NCI-H774 (cell line): ENCODE results near the gene MINDY4.
A peak's percentile ranks its signal among the peaks of the same experiment; 100 is the strongest.

ENCODE experiments used
- DNase-seq: peaks from one replicate; lab custom pipeline; 2025; lab: John Stamatoyannopoulos, UW

MINDY4 gene

GRCh38 chr7:30932562-30932961, 161.3 kb downstream of the MINDY4 start:
- DNase-seq, result no peak

GRCh38 chr7:30933124-30933974, 162.1 kb downstream of the MINDY4 start:
- DNase-seq, result no peak

- no peak for DNase-seq
Measured at GRCh38 chr7:30934225-30934624, 163.0 kb downstream of the MINDY4 start.

DNA sequence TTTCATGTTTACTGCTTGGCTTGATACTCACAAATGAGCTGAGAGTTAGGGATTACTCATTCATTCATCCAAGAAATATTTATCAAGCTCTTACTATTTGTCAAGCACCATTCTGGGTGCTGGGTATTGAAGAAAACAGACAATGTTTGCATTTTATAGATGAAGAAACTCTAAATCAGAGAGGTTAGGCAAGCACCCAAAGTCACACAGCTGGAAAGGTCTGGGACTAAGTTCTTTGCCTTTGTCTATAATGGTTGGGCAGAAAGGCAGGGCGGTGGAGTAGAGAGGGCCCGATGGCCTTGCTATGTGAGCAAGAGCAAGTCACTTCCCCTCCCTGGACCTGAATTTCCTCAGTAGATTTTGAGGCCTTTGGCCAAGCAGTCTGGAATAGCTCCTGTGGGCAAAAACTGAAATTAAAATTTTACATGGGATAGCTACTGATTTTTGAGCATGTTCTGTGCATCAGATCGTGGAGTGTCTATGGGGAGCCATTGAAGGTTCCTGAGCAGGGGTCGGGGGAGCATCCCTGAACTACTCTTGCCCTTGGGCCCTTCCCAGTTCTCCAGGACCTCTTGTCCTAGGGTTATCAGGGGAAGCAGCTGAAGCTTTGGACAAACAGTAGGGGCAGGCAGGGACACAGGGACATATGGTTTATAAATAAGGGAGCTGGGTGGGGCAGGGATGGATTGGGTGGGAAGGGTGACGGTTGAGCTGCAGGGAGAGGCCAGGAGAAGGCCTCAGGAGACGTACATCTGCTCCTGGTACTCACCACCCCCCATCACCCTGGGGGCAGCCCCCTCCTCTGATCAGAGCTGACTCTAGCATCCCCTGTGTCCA, 163.7 kb downstream of the MINDY4 start:
- no peak for DNase-seq

GRCh38 chr7:30935569-30935877, 164.3 kb downstream of the MINDY4 start:
- DNase-seq, result no peak

GRCh38 chr7:30936650-30937245, 165.5 kb downstream of the MINDY4 start:
- no peak for DNase-seq

- no peak for DNase-seq
Measured at GRCh38 chr7:30937416-30937815, 166.2 kb downstream of the MINDY4 start.

DNA sequence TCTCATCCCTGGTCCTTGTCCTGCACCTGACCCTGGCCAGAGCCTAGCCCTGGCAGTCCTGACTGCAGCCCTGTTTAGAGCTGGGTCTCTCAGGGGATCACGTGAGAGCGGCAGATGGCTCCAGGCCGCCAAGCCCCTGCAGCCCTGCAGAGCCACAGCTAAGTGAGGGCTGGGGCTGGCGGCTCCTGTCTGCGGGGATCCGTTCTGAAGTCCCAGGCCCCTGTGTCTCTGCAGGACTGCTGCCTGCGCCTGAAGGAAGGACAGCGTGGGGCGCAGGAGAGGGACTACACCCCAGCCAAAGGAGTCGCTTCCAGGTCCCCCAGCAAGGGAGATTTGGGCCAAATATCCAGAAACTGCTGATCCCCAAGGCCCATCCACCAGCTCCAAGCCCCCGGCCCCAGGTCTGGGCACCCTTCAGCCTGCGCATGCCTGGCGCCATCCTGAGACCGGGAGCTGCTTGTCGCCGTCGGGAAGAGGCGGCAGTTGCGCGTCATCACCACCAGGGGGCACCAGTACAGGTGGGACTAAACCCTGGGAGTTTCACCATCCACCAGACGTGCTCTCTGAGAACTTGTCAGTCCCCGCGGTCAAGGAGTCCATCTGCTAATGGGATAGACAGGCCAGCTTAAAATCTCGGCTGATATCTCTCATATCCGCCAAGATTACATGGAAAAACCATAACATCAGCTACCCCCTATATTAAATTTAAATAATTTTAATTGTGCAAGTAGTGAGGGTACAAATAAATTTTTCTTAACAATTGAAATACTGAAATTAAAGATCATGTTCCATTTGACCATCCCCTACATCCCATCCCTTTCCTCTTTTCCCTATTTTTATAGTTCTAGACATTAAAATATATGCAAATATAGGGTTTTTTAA, 167.5 kb downstream of the MINDY4 start:
- DNase-seq, result peak; percentile 60

DNA sequence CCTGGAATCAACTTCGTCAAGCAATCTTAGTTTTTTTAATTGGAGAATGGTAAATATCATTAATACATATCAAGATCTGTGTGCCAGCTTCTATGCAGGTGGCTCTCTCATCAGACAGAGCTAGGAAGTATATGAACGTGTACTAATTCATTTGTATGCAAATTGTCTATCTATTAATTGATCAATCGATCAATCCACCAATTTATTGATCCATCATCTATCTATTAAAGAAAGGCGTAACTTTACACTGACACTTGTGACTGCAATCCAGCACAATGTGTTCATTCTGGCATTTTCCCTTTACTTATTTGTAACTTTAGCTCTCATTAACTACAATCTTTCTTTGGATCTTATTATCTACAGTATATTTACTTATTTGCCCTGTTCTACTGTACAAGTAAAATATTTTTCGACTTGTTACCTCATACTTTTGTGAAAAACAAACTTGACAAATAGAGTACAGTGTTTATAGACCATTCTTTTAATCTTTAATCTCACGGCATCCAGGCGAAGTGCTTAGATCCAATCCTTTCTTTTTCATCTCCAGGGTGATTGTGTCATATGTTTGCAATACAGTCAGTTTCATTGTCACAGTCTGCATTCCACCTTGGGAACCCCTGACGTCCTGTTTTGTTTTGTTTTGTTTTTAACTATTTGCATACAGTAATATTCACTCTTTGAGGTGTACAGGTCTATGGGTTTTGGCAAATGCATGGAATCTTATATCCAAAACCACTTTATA, 170.5 kb downstream of the MINDY4 start:
- DNase-seq, result no peak
